EH (cell line): ENCODE results near the gene SYNE1.
"Not testable (repeated sequence)": the region's sequence is repeated elsewhere in the genome, so short reads cannot be mapped to it uniquely, and the experiment has no call there.

Experiments used
- DNase-seq: peaks from one replicate; pipeline ENCODE4 v3.0.0-alpha.2; 2015; ENCODE audit warnings: low read depth

SYNE1 gene

DNA sequence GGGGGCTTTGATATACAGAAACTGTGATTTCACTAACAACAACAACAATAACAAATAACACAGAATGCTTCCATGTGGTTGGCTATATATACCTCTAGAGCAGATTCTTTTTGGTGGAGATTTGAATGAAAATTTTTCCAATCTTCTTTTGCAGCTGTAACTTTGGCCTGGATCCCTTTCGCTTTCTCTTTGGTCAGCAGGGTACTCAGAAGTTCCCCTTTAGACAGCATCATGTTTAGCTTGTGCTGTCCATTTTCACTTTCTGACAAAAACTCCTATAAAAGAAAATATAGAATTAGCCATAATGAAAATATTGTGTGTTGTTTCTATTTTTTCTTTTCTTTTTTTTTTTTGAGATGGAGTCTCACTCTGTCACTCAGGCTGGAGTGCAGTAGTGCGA, 264.2 kb downstream of the SYNE1 start:
- no peak for DNase-seq

DNA sequence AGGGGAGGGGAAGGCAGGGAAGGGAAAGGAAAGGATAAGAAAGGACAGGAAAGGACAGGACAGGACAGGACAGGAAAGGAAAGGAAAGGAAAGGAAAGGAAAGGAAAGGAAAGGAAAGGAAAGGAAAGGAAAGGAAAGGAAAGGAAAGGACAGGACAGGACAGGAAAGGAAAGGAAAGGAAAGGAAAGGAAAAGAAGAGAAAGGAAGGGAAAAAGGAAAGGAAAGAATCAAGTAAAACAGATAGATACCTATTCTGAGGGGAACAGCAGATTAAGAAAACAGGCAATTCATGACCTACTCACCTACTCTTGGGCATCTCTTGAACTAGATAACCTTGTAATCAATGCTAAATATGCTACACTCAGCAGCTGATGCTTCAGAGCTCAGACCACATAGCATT, 265.4 kb downstream of the SYNE1 start:
- no peak for DNase-seq

DNA sequence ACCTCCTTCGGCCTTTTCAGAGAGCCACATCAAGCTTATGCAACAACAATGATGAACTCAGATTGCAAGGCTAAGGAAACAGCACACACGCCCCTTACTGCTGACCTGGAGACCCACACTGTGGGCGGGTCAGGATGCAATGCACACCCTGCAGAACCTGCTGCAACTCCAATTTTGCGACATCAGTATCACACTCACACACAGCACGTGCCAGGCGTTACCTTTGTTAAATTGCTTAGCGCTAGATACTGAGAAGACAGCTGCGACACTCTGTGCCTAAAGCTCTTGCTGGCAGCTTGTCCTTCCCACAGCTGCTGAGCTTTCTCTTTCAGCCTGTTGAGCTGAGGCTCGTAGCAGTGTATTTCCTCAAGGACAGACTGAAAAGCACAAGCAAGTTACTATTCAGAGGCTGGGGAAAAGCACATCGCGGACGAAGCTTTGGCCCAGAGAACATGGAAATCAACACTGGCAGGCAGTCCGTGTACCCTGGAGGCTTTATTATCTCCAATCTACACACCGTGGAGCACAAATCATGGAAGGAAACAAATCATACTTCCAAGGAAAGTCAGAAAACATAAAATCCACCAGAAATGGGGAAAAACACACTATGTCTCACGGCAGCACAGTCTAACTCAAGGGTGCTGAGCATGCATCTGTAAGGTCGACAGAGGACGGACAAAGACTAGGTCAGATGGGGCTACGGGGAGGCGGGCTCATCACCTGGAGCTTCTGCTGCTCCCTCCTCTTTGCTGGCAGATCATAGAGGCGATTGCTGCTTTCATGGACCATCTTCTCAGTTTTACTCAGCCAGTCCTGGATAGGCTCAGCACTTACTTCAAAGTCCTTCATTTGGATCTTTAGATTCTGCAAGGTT, 268.2 kb downstream of the SYNE1 start:
- DNase-seq, result no peak

- DNase-seq, result no peak
These were observed 272.3 kb downstream of the SYNE1 start for GRCh38 chr6:152364866-152365265.

- no peak for DNase-seq
These were observed 277.1 kb downstream of the SYNE1 start for GRCh38 chr6:152360034-152360433.

GRCh38 chr6:152356662-152357061, 280.5 kb downstream of the SYNE1 start:
- DNase-seq, result peak; percentile 35

DNA sequence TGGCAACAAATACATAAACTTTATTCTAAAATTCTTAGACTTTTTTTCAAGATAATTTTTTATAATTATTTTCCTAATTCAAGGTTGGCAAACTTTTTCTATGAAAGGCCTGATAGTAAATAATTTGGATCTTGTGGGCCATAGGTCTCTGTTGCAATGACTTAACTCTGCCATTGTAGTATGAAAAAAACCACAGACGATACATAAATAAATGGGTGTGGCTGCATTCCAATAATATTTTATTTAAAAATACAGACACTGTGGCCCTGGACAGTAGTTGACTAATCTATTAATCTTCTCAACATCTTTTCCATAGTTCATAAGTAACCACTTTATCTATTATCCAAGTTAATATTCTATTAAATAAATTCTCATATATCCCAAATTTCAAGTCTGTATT, 281.1 kb downstream of the SYNE1 start:
- no peak for DNase-seq

GRCh38 chr6:152355166-152355565, 282.0 kb downstream of the SYNE1 start:
- no peak for DNase-seq

- no peak for DNase-seq
These were observed 283.7 kb downstream of the SYNE1 start for GRCh38 chr6:152353440-152353839.

GRCh38 chr6:152351742-152352141, 285.4 kb downstream of the SYNE1 start:
- DNase-seq, result no peak

- DNase-seq, result no peak
These were observed 286.1 kb downstream of the SYNE1 start for GRCh38 chr6:152351110-152351509.

DNA sequence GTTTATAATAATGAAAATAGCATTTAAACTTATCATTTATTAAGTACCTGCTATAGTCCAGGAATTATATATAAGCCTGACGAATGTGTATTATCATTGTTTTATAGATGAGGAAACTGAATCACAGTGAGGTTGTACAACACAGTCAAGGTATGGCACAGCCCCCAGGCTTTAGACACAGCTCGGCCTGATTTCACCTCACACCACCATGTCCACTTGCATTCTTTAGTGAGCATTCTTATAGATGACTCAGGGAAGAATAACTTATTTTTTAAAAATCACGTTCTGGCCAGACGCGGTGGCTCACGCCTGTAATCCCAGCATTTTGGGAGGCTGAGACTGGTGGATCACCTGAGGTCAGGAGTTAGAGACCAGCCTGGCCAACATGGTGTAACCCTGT, 289.0 kb downstream of the SYNE1 start:
- peak; percentile 19 for DNase-seq

DNA sequence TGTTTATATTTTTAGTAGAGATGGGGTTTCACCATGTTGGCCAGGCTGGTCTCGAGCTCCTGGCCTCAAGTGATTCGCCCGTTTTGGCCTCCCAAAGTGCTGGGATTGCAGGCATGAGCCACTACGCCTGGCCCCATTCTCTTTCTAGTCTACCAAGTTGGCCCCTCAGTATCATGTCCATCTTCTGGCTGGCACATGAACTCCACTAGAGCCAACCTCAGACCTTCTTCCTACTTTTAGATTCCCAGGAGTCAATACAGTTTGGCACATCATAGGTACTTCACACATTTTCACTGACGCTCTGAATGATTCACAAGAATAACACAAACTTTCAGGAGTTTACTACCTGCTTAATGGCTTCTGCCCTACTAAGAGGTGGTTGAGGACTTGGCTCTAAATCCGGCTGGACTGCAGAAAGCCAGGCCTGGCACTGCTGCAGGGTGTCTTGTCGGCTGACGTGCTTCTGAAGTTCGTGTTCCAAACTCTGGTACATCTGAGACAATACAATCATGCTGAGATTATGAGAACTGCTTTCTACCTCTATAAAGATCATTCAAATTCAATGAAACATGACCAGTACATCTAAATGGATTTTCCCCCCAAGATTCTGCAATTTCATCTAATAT, 293.3 kb downstream of the SYNE1 start:
- no peak for DNase-seq

DNA sequence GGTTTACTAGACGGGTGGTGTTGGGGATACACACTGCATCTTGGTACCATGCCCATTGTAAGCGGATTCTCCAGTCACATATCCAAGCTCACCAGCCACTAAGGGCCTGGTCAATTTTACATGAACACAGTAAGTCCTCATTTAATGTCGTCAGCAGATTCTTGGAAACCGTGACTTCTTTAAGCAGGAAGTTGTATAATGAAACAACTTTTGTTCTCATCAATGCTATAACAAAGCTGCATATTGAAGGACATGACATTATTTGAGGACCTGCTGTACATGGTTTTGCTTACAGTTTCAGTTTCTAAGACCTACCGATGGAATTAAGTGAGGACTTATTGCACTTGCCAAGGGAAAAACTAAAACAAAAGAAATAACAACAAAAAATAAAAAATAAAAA, 295.6 kb downstream of the SYNE1 start:
- DNase-seq, result no peak

- peak; percentile 53 for DNase-seq
These were observed 298.6 kb downstream of the SYNE1 start for GRCh38 chr6:152338335-152339125.

DNA sequence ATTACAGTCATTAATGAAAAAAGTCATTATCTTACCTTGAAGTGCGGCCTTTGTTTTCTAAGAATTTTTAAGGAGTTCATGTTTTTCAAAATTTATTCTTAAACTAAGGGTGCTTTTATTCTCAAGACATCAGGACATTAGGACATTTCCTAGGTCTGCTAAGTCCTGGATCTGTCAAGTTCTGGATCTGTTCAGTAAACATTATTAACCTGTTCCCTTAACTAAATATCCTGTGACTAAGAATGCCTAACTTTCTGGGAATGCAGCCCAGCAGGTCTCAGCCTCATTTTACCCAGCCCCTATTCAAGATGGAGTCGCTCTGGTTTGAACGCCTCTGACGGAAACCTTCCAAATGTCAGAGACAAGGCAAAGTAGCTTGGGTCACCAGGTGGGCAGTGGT, 302.6 kb downstream of the SYNE1 start:
- no peak for DNase-seq

GRCh38 chr6:152330961-152331360, 306.2 kb downstream of the SYNE1 start:
- no peak for DNase-seq

DNA sequence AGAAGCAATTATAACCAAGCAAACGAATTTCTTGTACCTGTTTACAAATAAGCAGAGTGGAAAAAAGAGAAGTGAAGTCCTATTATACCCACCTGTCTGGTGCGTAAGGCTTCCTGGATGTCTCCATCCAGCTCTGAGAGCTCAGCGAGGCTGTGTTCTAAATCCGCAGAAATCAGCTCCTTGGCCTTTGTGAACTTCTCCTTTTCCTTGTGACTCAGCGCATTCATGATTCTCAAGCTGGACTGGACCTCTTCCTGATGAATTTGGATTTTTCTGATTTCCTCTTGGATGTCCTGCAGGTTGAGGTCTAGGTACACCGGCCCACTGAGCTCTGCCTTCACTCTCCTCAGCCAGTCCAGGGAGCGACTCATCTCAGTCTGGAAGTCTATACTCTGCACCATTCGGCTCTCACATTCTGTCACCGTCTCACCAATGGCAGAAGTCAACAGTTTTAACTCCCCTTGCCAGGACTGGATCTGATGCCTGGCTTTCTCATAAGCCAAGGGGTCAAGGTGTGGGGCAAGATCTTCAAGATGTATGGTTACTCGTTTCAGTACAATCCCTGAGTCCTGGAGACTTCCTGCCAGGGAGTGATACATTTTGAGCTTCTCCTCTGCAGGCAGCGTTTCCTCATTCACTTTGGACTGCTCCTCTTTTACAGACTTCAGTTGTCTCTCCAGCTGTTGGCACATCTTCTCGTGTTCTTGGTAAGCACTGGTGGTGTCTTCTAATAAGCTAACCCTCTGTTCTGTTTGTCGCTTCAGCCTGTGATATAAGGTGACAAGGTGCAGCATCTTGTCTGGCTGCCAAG, 307.3 kb downstream of the SYNE1 start:
- no peak for DNase-seq

- DNase-seq, result not testable (repeated sequence)
These were observed 309.0 kb downstream of the SYNE1 start for GRCh38 chr6:152328200-152328599.

DNA sequence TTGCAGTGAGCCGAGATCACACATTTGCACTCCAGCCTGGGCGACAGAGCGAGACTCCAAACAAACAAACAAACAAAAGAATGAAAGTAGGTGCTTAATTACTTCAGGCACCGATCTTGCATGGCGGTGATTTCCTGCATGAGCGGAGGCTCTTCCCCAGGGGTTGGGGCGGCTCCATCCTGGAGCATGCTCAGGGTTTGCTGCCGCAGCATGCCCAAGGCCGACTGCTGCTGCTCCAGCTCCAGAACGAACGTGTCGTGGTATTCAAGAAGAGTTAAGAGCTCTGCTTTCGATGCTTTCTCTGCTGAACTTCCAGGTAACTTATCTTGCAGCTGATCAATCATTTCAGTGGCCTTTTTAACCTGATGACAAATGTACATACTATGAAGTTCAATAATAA, 313.8 kb downstream of the SYNE1 start:
- DNase-seq, result no peak

DNA sequence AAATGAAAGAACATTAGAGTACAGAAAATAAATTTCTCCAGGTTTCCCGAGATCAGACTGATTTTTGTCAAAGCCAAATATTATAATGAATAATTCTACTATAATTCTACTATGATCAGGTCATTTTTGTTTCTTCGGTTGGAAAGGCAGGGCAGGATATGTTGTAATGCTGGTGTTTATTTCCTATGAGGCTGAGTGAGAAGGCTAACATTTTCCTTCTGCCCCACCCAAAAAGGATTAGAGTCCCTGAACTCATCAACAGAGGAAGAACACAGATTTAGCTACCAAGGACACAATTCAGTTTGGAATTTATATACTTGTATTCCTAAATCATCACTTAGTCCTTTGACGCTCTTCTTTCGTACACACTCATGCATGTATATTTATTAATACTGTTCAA, 318.9 kb downstream of the SYNE1 start:
- DNase-seq, result no peak

GRCh38 chr6:152316024-152316423, 321.1 kb downstream of the SYNE1 start:
- DNase-seq, result peak; percentile 90
